HG03175 (cell line): ENCODE results near the gene TOR1AIP2.

ENCODE experiments used
- ATAC-seq: cut with Tn5 transposase; IDR thresholded peaks from one replicate; pipeline ENCODE4 v1.9.1; 2021; ENCODE audit warnings: mild to moderate bottlenecking, moderate library complexity; ENCODE audit not compliant: unreplicated experiment

Gene TOR1AIP2

DNA sequence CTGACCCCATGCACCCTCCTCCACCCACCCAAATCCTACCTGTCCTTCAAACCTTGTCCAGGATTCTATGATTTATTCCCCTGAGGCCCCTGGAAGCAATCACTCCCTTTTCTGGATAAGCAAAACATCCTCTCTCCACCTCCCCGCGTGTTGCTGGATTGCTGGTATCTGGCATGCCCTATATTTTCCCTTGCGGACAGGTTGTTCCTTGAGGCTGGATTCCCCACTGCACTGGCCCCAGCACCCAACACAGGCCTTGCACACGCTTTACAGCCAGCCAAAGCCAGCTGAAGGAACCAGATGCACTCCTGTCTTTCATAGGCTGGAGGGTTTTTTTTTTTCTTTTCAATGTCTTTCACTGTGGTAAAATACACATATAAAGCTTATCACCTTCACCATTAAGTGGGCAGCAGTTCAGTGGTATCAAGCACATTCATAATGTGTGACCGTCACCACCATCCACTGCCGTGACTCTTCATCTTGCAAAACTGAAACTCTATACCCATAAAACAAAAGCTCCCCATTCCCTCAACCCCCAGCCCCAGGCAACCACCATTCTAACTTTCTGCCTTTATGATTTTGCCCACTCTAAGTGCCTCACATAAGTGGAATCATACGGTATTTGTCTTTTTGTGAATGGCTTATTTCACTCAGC, 50.9 kb downstream of the TOR1AIP2 start:
- ATAC-seq, result no peak

DNA sequence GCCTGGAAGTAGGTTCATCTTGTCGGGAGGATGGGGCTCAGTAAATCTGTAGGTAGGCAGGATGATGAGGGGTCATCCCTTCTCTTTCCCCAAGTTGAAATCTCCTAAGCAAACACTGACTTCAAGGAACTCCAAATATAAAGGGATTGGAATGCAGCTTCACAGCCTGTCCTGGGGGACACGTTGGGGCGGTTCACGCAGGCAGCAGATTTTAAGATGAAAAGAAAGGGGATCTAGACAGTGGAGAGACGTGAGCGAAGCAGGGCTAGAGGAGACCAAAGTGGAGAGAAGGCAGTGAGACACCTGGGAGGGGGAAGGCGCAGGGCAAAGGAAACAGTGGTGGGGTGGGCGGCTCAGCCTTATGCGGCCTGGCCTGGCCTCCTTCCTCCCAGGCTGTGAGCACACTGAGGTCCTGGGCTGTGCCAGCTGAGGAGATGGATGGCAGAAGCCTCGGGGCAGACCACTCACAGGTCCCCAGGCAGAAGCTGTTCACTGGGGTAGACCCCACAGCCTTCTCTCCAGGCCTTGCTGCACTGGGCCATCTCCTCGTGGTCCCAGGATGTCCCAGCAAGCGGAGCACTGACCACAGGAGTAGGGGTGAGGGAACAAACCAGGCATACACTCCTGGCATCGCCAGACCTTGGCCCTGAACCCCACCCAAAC, 51.7 kb downstream of the TOR1AIP2 start:
- no peak for ATAC-seq

DNA sequence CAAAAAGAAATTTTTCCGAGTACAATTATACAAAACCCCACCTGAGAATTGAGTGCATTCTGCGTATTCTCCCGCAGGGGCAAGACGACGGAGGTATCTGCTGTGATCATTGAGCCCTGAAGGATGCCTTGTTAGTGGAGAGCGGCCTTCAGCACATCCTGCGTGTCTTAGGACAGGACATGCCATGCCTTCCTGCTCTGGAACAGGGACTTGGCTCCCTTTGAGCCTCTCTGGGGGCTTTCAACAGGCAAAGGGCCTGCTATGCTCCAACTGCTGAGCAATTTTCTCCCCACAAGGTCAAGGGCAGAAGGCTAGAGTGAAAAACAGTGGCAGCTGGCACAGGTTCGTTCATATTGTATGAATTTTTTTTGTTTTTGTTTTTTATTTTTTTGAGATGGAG, 52.4 kb downstream of the TOR1AIP2 start:
- ATAC-seq, result no peak

DNA sequence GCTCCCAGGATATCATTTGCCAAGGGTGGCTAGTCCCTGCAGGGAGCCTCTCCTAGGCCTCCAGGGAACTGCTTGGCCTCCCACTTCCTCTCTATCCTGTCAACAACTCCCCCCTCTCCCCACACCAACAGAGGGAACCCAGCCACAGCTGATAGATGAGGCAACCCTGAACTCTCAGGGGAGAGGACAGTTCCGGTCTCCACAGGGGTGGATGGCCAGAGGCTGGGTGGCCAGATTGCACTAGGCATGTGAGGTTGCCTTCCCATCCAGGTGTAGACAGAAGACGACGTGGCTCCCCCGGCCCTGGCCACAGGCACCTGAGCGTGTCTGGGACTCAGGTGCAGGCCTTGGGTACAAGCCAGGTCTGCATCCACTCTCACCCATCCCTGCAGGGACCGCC, 53.3 kb downstream of the TOR1AIP2 start:
- ATAC-seq, result no peak

DNA sequence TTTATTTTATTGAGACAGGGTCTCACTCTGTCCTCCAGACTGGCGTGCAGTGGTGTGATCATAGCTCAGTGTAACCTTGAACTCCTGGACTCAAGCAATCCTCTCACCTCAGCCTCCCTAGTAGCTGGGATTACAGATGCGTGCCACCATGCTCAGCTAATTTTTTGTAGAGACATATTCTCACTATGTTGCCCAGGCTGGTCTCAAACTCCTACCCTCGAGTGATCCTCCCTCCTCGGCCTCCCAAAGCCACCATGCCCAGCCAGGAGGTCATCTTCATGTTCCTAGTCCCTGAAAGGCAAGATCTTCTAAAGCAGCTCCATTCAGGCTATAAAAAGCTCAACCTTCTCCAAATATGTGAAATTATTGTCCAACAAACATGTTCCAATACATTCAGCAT, 53.9 kb downstream of the TOR1AIP2 start:
- no peak for ATAC-seq

DNA sequence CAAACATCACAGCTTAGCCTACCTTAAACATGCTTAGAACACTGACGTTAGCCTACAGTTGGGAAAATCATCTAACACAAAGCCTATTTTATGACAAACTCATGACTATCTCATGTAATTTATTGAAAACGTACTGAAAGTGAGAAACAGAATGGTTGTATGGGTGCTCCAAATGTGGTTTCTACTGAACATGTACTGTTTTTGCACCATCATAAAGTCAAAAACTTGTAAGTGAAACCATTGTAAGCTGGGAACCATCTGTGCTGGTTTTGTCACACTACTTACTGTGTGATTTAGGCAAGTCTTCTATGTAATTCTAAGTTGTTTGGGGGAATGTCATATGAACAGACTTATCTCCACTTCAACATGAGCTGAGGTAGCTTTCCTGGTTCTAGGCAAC, 55.5 kb downstream of the TOR1AIP2 start:
- ATAC-seq, result no peak

DNA sequence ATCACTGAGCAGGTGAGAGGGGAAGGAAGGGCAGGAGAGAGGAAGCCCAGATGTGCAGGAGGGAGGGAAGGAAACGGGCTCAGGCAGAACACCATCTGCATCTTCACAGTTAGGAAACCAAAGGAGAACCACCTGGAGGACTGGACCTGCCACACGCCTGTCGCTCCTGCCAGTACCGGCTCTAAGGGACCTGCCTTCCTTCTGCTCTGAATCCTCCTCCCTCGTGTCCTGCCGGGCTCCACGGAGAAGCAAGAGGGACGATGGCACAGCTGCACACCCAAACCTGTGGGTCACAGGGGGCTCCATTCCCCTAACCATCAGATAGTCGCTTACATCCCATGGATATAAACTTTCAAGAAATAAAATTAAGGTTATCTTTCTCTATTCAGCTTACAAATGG, 56.1 kb downstream of the TOR1AIP2 start:
- no peak for ATAC-seq

DNA sequence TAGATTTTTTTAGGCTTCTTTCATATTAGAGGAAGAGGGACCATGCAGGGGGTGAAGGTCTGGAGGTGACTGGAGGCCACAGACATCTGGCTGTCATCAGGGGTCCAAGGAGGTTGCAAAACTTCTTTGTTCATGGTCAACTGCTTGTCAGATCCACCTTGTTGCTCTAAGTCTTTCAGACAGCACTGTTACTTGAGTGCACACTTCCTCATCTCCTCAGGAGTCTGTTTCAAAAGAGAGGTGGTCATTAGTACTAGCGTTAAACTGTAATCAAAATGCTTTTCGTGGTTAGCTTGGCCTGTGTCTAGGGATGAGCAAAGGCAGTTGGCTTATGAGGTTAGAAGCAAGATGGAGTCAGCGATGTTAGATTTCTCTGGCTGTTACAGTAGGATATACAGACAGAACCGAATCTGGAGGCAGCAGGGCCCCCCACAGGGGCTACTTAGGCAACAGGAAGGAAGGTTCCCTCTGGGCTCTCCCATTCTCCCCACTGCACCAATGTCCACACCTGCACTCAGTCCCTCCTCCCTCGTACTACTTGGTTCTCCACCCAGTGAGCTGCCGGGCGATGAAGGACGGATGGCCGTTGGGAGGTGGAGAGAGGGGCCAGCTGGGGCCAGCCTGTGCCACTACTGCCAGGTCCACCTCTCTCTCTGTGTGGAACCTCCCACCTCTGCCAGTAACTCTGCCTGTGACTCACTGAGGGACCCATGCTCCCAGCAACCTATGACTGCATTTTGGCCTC, 57.2 kb downstream of the TOR1AIP2 start:
- ATAC-seq, result no peak

DNA sequence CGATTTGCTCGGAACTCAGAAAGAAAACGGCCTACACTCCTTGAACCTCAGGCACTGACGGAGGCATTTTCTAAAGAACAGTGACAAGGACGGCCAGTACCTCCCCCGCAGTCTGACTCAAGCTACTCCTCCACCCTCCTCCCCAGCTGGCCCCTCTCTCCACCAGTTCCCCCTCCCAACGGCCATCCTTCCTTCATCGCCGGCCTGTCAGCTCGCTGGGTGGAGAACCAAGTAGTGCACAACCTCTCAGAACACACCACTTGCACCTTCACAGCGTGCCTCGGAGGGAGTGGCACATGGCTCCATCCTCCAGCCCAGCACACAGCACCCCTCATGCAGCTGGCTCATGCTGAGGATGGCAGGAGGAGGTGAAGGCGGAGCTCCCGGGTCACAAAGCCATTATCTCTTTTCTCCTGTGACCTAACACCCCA, 58.8 kb downstream of the TOR1AIP2 start:
- ATAC-seq, result no peak

DNA sequence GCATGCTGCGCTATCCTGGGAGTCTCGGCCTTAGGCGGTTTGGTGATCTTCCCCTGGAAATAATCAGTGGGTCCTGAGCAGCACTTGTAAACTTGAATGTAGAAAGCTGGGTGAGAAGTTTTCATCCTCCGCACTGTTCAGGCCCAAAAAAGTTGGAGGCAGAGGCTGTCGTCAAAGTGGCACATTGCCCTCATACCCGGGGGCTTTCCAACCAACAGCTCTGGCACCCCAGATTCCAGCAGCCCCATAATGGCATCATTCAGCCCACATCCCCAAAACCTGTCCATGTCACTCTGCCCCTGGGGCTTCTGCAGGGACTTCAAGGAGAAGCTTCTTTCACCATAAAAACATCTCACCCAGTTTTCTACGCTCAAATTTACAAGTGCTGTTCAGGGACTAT, 59.3 kb downstream of the TOR1AIP2 start:
- no peak for ATAC-seq

DNA sequence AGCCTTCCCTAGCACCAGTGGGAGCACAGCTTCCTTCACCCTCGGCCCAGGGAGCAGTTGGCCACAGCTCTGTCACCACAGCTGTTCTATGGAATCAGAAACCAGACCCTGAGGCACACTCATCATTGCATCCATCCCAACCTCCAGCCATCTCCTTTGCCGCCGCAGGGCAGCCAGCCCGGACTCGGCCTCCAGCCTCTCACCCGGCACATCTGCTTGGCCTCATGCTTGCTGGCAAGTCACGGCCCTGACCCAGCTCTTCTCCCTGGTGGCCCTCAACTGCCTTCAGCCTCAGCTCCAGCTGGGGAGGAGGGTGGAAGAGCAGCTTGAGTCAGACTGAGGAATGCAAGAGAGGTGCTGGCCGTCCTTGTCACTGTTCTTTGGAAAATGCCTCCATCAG, 59.8 kb downstream of the TOR1AIP2 start:
- no peak for ATAC-seq

DNA sequence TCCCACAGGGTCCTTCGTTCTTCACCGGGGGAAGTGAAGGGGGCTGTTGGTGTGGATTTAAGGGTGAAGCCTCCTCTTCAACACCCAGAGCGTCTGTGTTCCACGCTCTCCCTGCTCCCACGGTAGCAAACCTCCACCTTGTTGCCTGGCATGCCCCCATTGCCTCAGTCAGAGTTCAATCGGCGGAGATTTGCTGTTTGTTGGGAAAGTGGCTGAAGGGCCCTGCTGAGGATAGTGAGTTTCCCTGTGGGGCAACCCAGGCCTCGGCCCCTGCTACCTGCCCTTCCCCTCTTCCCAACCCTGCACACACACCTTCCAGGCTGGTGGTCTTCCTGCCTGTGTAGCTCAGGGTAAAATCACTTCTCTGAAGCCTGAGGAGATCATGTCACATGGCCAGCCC, 60.5 kb downstream of the TOR1AIP2 start:
- no peak for ATAC-seq

DNA sequence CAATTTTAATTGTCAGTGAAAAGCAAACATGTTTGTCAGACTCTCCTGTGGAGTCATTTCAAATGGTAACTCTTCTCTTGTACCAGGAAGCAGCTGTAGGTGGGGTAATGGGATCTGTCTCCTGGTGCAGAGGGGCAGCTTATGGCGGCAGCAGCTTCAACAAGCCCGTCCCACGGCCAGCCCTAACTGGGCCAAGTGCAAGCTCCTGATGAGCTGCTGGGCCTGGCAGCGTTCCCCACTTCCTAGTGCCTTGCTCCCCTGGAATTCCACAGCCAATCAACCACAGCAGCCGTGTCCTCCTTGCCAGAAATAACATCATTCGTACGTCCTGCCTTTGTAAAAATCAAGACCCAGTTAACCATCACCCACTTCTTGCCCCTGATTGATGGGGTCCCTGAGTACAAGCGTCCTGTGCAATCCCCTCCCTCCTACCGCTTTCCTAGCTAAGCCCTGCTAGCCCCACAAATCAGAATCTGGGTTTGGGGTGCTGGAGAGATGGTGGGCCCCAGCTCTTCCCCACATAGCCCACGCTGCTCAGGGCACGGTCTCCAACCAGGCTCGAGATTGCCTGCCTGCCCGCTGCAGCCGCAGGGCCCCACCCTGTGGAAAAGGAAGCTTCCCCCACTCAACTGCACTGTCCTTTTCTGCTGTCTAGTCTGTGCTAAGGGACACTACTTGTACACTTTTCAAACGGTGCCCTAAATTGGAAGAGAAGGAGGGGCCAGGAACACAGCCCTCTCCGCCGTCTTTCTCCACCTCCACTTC, 61.2 kb downstream of the TOR1AIP2 start:
- no peak for ATAC-seq

DNA sequence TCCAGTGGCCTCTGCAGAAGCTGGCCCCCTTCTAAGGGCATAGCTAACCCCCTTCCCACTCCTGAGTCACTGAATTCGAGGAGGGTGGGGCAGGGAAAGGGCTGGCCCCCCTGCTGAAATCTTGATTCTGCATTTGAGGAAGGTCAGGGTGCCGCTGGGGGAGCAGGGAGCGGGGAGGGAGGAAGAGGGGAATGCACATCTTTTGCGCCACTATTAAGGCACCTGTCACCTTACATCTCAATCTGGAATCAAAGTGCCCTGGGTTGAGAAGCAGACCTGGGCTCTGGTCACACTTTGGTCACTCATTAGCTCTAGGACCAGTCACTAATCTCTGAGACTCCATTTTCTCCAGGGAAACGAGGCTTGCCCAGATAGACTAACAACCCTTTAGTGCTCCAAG, 62.0 kb downstream of the TOR1AIP2 start:
- no peak for ATAC-seq

DNA sequence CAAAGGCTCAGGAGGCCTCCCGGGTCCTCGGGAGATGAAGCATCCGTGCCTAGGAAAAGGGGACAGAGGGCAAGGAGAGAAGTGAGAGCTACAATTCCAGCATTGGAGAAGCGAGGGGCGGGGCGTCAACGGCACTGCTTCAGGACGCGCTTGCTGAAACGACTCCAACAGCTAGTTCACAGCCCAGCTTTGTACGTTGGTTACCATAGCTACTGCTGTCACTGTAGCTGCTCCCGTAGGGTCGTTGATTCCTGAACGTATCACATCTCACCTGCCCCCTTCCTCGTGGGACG, 63.1 kb downstream of the TOR1AIP2 start:
- ATAC-seq, result peak; percentile 31

DNA sequence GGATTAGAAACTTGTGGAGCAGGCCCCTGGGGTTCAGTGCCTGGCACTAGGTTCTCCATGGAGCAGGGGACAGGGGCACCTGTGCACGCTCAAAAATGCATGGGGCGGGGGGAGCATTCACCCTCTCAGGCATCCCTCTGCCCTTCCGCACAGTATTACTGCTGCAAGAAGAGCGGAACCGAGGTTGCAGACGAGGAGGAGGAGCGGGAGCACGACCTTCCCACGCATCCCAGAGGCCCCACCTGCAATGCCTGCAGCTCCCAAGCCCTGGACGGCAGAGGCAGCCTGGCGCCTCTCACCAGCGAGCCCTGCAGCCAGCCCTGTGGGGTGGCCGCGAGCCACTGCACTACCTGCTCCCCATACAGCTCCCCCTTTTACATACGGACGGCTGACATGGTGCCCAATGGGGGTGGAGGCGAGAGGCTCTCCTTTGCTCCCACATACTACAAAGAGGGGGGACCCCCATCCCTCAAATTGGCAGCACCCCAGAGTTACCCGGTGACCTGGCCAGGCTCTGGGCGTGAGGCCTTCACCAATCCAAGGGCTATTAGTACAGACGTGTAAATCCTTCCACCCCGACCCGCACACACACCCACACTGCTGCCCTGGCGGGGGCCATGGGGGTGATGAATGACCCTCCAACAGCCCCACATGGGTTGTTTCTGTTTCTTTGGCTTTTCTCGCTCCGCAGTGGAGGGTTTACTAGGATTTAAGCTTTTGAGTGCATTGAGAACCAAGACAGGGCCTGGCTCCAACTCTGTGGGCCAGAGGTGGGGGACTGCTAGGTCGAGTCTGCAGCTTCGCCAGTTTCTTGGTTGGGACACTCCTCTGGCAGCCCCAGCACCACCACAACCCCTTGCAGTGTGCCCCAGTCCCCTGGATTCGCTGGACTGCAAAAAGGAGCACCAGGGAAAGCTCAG, 63.7 kb downstream of the TOR1AIP2 start:
- no peak for ATAC-seq

DNA sequence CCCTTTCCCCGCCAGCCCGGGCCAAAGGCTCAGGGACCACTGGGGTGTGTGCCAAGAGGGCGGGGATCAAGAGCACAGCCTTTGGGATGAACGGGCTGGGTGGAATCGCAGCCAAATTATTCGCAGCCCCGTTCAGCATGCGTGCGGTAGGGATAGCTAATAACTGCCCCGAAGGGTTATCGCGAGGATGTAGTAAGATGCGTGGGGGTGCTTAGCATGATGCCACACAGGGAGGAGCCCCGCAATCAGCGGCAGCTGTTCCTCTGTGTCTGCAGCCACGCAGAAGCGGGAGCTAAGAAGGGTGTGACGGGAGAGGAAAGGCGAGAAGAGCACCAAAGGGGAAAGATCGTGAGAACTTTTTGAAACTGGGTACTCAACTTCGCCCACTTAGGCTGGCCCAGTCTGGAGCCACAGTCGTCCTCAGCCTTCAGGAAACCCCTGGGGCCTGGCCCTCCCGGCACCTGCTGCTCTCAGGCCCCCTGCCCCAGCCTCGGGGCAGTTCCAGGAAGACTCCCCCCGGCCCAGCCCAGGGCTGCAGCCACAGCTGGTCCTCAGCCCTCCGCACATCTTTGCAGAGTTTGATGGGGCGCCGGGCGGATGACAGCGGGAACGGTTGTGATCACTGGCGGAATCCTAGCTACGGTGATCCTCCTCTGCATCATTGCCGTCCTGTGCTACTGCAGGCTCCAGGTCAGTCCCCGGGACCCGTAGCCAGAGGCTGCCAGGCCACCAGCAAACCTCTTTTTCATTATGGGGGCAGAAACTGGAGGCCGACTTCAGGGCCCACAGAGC, 64.9 kb downstream of the TOR1AIP2 start:
- no peak for ATAC-seq

DNA sequence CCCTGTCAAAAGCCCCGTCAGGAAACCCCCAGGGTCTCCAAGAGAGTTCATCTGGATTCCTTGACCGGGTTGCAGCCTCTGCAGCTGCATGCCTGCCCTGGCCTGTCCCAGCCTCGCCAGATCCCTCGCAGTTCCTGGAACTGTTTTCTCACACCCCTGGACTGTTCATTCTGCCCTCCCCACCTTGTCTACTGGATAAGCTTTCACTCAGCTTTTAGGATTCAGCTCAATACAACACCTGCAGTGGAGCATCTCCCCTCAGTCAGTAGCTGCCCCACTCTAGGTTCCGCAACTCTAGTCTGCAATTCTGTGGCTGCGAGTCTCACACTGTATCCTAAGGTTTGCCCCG, 67.3 kb downstream of the TOR1AIP2 start:
- no peak for ATAC-seq

DNA sequence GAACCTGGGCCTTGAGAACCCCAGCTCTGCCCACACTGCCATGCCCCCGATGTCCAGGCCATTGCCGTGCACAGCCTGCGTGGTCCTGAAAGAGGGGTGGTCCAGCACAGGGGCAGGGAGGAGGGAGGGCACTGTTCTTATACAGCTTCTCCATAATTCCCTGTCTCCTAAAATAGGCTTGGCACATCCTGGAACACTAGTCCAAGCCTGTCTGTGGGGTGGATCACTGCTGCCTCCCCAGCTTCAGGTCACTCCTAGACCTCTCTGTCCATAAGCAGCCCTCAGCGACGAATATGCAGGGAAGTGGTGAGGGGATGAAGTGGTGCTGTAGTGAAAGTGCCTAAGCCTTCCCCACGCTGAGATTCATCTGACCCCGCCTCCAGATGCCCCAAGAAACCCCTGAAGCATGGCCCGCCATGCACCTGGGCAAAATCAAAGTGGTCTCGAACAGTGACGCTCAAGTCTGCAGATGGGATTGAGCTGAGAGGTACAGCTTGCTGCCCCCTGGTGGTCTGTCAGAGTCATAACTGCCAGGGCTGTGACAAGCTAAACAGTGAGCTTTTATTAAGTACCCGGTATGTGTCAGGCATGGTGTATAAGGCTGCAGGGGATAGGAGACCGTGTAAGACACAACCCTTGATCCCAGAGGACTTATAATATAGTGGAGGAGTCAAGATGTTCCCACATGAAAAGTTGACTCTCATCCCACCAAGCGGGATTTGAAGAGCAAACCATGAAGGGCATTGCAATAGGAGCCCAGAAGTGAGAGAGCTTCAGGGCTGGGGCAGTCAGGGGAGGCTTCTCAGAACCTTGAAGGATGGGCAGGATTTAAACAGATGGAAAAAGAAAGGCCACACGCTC, 67.9 kb downstream of the TOR1AIP2 start:
- ATAC-seq, result peak; percentile 65
